HG02981 (cell line): Measurements from ENCODE around the gene C4BPB.
"Not testable (repeated sequence)": the region's sequence is repeated elsewhere in the genome, so short reads cannot be mapped to it uniquely, and the experiment has no call there.

Experiments
- ATAC-seq: cut with Tn5 transposase; IDR thresholded peaks from one replicate; pipeline ENCODE4 v1.9.1; 2021; ENCODE audit warnings: mild to moderate bottlenecking, moderate library complexity; ENCODE audit not compliant: unreplicated experiment

C4BPB gene, protein sequence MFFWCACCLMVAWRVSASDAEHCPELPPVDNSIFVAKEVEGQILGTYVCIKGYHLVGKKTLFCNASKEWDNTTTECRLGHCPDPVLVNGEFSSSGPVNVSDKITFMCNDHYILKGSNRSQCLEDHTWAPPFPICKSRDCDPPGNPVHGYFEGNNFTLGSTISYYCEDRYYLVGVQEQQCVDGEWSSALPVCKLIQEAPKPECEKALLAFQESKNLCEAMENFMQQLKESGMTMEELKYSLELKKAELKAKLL

DNA sequence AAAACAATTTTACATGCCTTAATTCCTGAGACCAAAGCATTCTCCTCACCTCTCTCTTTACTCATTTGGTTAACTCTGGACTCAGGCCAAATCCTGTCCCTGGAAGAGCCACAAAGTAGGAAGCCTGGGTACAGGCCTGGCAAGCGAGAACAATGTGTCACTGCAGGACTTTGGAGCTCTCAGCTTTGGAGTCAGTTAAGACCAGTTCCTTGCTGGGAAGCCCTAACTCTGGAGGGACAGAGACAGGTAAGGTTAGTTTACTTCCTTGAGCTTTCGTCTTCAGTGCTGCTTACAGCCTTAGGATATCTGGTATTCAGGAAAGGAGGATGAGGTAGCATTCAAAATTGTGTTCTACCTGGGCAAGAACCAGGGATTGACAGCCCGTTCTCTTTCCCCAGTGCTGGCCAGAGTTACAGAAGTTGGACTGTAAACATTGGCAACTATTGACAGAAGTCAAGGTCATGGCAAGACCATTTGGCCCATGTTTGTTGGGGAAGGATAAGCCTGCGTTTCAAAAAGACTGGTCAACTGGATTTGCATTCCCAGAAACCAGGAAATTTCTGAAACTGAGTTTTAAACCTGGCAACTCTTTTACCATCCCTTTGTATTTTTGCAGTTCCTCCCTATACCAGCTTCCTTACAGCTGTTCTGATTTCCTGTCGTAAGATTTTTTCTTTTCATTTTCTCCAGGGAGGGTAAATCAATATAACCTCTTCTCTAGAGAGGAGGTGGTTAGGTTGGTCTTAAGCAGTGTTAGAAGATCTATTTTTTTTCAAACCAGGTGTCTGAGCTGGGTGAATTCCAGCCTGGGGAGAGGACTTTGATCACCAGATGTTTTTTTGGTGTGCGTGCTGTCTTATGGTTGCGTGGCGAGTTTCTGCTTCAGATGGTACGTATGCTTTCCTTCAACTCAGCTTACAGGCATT, at the start of gene C4BPB:
TSS of gene C4BPB (plus strand) at position 160 of the 926 bp plus-strand sequence. CDS start at position 832, 672 bp downstream.
- no peak for ATAC-seq

DNA sequence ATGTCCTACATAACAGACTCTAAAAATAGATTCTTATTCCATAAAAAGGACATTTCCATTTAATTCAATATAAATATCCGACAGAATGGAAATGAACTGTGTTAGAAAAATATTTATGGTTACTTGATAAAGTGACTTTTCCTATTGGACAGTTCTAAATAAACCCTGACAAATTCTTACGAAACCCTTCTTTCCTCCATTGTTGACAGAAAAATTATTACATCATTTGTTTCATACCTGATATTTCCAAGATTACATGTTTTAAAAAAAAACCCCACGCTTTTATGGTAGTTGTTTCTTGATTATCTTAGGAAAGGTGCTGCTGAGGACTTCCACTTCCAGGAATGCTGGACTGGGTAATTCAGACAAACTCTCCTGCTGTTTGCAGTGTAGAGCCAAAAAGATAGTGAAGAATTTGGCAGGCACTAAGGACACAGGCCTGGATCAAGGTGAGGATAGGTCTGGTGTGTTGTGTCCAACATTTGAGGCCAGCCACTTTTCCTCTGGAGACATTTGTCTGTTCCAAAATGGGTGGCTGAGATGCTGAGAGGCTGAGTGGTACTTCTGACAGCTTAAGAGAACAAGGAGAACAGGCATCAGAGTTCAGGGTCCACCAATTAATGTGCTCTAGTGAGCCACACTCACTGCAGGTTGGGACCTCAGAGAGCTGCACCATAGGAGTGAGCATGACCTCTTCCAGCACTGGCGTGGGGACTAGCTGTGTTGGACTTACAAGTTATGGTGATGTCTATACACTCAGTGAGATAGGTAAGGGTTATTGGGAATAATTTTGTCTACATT, 49.1 kb upstream of the C4BPB start:
- ATAC-seq = no peak

DNA sequence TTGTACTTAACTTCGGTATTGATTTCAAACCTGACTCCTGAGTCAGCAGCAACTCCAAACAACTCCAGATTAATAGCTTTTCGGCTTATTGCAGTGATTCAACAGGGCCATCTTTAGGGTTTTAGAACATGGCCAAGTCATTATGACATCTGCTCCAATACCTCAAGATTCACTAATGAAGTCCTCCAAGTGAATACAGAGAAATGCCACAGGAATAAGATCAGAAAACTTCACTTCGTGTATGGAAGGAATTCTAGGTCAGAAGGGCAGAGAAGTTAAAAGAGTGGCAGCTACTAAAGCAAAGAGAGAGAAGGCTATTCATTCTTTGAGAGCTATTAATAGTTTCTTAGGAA, 48.5 kb upstream of the C4BPB start:
- ATAC-seq = no peak

DNA sequence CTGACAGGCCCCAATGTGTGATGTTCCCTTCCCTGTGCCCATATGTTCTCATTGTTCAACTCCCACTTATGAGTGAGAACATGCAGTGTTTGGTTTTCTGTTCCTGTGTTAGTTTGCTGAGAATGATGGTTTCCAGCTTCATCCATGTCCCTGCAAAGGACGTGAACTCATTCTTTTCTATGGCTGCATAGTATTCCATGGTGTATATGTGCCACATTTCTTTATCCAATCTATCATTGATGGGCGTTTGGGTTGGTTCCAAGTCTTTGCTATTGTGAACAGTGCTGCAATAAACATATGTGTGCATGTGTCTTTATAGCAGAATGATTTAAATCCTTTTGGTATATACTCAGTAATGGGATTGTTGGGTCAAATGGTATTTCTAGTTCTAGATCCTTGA, 47.3 kb upstream of the C4BPB start:
- not testable (repeated sequence) for ATAC-seq

DNA sequence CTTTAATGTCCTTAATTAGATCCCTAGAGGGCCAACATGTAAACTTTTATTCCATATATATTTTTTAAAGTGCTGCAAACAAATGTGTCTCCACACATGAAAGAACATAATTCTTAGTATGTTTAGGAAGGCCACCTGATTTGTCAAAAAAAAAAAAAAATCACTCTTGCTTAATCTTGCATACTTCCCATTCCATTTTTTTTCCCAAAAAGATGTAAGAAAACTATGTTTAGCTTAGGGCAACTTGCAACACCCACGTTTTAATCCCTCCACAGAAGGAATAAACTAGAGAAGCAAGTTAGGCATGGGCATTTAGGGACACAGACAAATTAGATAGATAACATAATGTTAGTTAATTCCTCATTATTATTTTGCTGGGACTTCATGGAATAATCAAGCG, 43.2 kb upstream of the C4BPB start:
- no peak for ATAC-seq

DNA sequence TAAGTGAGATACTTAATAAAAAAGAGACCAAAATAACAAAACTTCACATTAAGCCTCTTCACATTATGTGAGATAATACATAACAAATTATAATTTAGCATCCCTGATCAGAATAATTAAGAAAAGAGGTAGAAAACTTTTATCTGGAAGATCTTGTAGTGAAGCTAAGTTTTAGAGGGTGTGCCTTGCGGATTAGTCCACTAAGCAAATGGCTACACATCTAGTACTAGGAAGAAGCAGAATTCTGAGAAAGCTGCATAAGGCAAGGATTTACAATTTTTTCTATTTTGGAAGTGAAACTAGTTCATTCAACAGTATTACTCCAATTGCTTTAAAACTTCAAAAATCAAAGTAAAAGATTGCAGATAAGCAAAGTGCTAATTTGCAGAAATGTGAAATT, 41.2 kb upstream of the C4BPB start:
- ATAC-seq = no peak

DNA sequence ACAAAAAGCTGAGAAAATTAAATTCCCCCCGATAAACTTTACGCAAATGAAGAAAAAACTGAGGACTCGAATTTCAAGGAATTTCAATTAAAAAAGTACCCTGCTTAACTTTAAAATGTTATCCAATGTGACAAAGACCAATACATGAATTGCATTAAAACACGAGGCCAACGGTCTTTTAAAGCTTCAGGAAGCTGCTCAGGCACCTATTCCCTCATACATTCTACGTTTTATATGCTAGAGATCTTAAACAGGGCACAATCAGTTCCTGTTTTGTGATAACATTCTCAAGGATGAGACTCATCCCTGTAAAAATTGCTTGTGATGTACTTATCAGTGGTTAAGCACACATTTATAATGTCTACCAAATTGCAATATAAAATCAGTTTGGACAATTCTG, 40.6 kb upstream of the C4BPB start:
- no peak for ATAC-seq

DNA sequence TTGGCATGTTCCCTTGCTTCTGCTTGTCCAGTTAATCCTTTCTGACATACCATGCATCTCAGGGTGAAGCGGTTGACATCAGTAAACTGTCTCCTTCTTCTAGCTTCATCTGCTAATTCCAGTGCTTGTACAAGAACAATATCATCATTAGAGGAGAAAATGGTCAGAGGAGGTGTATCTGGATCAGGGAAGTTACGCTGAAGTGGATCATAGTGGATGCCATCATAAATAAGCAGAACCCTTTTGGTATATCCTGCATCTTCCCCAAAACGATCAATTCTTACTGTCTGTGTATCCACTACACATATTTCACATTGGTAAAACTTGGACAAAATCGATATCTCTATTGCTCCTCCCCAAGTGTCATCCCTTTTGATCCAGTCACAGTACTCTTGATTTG, 39.6 kb upstream of the C4BPB start:
- ATAC-seq = no peak

DNA sequence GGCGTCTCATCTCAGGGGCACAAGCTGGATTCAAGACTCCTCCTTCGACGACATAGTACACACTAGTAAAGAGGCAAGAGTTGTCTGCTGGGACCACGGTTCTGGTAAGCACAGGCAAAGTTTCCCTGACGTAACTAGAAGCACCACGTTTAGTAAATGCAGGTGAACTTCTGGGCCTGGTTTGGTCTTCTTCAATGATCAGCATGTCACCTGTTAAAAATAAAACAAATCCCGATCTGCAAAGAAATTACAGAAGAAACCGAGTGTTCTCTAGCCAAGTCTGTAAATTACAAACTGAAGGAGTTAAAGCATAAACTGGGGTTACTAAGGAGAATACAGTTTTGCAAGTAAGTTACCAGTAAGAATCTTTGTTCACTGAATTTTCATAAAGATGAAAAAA, 39.1 kb upstream of the C4BPB start:
- ATAC-seq = no peak

DNA sequence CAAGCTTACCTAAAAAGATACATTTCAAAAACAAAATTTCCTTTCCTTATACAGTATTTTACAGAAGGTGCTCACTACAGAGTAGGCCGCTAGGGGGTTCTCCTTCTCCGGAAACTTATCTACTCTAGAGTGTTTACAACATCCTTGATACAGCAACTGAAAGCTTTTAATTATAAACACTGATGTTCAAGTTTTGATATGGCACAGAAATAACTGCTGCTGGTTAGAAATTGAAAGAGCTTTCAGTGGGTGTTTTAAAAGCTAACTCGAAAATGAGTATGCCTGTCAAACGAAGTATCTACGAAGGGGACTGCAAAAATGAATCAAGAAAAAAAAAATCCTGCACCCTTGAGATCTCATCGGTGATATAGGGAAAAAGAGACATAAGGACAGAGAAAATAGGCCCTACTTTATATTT, 38.7 kb upstream of the C4BPB start:
- ATAC-seq = peak; percentile 31

DNA sequence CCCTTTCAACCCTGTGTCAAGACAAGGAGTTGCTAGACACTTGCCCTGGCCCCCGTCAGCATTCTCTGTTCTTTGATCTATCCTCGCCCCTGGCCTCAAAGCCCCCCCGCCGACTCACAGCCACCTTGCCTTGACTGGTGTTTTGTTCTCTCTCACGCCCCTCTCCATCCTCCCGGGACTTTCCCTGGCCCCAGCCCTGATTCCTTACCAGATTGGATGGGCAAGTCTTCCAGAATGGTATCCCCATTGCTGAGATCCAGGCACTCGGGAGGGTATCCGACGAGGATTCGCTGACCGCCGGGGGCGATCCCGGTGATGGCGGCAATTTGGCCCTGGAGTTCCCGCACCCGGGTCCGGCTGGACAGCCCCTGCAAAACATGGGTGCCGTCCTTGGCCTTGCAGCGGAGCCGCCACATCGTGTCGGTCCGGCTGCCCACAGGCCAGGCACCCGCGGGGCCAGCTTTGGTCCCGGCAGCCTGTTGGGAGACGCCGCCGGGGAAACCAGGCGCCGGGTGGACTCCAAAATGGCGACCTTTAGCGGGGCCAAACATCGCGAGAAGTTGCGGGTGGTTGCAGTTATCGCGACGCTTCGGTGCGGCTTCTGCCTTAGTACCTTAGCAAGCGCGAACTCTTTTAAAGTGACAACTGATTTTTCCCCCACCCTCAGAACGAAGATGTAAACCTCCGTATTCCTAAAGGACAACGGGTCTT, 38.0 kb upstream of the C4BPB start:
- peak; percentile 37 for ATAC-seq

DNA sequence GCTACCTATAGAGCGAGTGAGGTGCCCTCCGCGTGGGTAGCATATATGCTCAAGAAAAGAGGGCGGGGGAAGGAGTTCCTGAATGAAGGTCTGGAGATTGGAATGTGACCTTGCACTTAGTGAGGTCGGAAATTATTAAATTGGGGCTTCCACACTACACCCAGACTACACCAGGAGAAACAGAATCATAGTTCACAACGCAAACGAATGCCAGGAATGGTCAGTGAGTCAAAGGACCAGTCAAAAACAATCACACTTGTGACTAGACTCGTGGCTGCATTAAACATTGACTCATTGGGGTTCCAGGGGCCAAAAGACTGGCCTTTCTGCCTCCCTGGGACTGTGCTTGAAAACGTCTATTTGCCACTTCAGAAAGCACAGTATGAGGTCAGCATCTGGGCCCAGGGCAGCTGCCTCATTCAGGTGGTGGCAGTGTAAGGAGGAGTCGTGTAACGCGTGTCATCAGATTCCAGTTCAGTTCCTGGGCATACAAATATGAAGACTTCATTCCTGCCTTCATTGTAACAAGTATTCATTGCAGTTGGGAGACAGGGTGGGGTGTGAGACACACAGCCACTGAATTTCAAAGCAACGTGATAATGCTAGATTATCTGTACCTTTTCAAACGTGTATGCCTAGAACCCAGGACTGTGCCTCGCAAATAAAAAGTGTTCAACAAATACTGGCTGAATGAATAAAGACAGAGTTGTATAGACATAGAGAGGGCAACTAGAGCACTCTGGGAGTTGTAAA, 37.3 kb upstream of the C4BPB start, which contains the start of gene YOD1:
TSS of gene YOD1 (minus strand) at position 18 of the 753 bp plus-strand sequence. CDS start 178 bp downstream, outside the sequence.
- no peak for ATAC-seq

DNA sequence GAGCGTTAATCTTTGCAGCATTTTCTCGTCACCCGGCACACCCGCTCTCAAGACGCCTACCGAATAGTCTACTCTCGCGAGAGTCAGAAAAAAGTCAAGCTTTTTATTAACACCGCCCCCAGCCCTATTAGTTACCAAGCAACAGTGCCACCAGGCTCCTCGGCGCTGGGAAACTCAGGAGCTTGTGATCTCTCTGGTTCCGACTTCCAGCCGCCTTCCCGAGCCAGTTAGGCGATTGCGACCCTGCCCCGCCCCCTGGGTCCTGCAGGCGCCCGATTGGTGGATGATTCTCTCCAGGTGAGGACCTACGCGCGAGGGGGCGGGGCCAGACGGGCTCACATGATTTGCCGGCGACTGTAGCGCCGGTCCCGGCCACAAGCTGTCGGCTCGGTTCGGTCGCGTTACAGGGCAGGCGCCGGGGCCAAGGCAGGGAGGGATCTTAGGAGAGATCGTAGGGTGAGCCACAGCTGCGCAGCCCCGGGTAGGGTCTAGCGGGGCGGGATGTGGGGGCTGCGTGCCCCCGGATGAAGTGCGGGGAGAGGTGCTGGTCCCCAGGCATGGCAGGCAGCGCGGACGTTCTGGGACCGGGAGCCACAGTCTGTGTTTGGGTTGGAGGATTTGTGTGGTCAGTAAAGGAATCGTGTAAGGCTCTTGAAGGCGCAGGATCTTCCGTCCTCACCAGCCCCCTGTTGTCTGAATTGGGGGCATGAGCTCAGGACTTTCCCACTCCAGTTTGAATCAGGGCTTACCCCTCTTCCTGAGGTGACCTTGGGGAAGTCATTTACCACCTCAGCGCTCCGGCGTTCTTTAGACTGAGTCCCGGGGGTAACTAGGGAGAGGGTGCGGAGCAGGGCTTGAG, 35.5 kb upstream of the C4BPB start, which contains the start of gene PFKFB2:
TSS of gene PFKFB2 (plus strand) at position 365 of the 859 bp plus-strand sequence. CDS start 1,443 bp downstream, outside the sequence.
- peak; percentile 82 for ATAC-seq

DNA sequence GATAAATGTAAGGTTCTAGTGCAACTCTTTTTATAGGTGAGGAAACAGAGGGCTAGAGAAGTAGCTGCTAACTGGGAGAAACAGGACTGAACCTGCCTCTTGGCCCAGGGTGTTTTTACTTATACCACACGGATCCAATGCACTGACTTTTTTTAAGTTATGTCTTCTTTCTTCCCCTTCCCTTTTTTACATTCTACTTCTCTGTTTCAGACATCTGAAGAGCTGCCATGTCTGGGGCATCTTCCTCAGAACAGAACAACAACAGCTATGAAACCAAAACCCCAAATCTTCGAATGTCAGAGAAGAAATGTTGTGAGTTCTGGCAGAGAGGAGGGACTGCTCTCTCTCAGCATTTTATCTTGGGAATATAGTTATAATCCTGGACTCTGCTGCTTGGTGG, 34.2 kb upstream of the C4BPB start:
- ATAC-seq = no peak

DNA sequence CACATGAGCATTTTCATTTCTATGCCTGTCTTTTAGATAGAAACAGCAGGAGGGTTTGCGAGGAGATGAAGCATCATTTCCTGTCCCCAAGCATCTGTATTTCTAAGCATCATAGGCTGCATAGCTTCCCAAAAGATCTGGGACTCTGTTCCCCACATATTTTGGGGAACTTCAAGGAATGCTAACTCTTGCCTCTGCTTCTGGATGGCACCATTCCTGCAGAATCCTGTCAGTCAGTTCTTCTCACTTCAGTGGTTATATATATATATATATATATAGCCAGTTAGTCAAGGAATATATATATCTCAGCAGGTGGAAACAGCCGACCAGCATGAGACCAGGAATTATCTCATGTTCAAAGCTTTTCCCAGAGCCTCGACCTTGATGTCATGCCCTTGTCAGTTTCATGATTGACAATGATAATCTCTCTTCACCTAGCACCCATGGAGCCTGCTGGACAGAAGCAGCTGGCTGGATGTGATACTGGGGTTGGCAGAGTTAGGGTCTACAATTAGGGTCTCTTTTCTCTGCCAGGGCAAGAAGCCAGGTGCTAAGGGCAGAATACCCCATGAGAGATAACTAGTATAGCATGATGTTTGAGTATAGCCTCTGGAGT, 33.2 kb upstream of the C4BPB start:
- no peak for ATAC-seq

DNA sequence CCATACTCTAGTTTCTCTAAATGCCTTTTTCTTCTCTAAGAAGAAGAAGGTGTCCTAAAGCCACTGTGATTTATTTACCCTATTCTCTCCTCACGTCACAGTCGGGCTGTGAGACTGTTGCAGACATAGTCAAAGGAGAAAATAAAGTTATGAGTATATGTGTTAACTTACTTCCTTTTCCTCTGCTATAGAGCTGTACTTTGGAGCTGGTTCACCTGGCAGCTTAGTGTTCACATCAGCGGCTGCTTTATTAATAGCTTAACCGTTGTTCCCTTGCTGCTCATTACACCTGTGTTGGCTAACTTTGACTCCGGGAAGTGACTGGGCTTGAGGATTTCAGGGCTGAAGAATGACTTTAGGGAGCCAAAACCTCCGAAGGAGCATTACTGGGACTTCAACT, 32.0 kb upstream of the C4BPB start:
- ATAC-seq = no peak

DNA sequence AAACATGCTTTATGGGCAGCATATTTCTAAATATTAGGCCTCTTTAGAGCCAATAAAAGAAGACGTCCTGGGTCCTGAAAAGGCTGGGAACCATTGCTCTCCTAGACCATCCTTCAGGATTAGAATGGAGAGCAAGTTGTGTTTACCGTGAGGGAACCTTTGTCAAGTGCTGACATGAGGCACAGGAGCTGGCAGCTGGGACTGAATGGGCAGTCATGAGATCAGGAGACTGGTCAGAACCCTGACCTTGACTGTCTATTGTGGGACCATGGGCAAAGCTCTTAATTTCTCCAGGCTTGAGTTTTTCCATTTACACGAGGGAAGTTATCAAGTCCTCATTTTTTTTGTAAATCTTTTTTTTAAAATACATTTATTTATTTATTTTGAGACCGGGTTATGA, 30.4 kb upstream of the C4BPB start:
- ATAC-seq = no peak
